HEK293T (cell line): Measurements from ENCODE around the gene FCAR.
"Not testable (repeated sequence)": the region's sequence is repeated elsewhere in the genome, so short reads cannot be mapped to it uniquely, and the experiment has no call there.

Experiments
- CTCF ChIA-PET: fragments of 350-600 bp; formaldehyde crosslinking; extraction: SDS; loops from one replicate; lab custom pipeline; 2021; ENCODE audit warnings: antibody characterized with exemption, inconsistent platforms; lab: Yijun Ruan, JAX
- POLR2A ChIA-PET: fragments of 350-600 bp; formaldehyde crosslinking; extraction: SDS; loops from one replicate; lab custom pipeline; 2020; ENCODE audit warnings: antibody characterized with exemption, inconsistent platforms; lab: Yijun Ruan, JAX
- DNase-seq: peaks from one replicate; pipeline ENCODE4 v3.0.0; 2012; ENCODE audit warnings: mixed read lengths; ENCODE audit errors: extremely low spot score
- ARNT ChIP-seq: fragments of 450-650 bp; IDR thresholded peaks from 2 replicates; pipeline ENCODE4 v1.6.1; 2017; ENCODE audit warnings: mild to moderate bottlenecking
- BHLHE40 ChIP-seq: fragments of 450-650 bp; IDR thresholded peaks from 2 replicates; pipeline ENCODE4 v1.6.1; 2016; ENCODE audit warnings: mild to moderate bottlenecking, moderate library complexity, borderline replicate concordance
- CTBP1 ChIP-seq: fragments of 450-650 bp; IDR thresholded peaks from 2 replicates; pipeline ENCODE4 v1.6.1; 2016; ENCODE audit warnings: borderline replicate concordance
- ELF4 ChIP-seq: fragments of 450-650 bp; IDR thresholded peaks from 2 replicates; pipeline ENCODE4 v1.6.1; 2017; ENCODE audit warnings: antibody characterized with exemption
- FOXA1 ChIP-seq: fragments of 450-650 bp; IDR thresholded peaks from 2 replicates; pipeline ENCODE4 v1.6.1; 2016; ENCODE audit warnings: mild to moderate bottlenecking
- FOXK2 ChIP-seq: fragments of 450-650 bp; IDR thresholded peaks from 2 replicates; pipeline ENCODE4 v1.6.1; 2016; ENCODE audit warnings: mild to moderate bottlenecking
- FOXM1 ChIP-seq: fragments of 450-650 bp; IDR thresholded peaks from 2 replicates; pipeline ENCODE4 v1.6.1; 2017; ENCODE audit warnings: mild to moderate bottlenecking, borderline replicate concordance
- HDGF ChIP-seq: fragments of 450-650 bp; IDR thresholded peaks from 2 replicates; pipeline ENCODE4 v1.6.1; 2017; ENCODE audit warnings: antibody characterized with exemption, borderline replicate concordance
- L3MBTL2 ChIP-seq: fragments of 450-650 bp; conservative IDR thresholded peaks from 2 replicates; pipeline ENCODE4 v1.6.1; 2016; ENCODE audit warnings: mild to moderate bottlenecking
- LEF1 ChIP-seq: fragments of 450-650 bp; IDR thresholded peaks from 2 replicates; pipeline ENCODE4 v1.6.1; 2017; ENCODE audit warnings: mild to moderate bottlenecking, borderline replicate concordance
- NFRKB ChIP-seq: fragments of 450-650 bp; IDR thresholded peaks from 2 replicates; pipeline ENCODE4 v1.6.1; 2016; ENCODE audit warnings: mild to moderate bottlenecking, moderate library complexity
- SP1 ChIP-seq: fragments of 450-650 bp; IDR thresholded peaks from 2 replicates; pipeline ENCODE4 v1.6.1; 2017
- SUZ12 ChIP-seq: fragments of 450-650 bp; IDR thresholded peaks from 2 replicates; pipeline ENCODE4 v1.6.1; 2016; ENCODE audit warnings: mild to moderate bottlenecking
- TARDBP ChIP-seq: fragments of 450-650 bp; IDR thresholded peaks from 2 replicates; pipeline ENCODE4 v1.6.1; 2016
- ZNF384 ChIP-seq: fragments of 450-650 bp; IDR thresholded peaks from 2 replicates; pipeline ENCODE4 v1.6.1; 2016
- TF ChIP-seq, protein P1 (sequence below): fragments of 450-650 bp; IDR thresholded peaks from 2 replicates; pipeline ENCODE4 v1.6.1; 2016

The FCAR gene

DNA sequence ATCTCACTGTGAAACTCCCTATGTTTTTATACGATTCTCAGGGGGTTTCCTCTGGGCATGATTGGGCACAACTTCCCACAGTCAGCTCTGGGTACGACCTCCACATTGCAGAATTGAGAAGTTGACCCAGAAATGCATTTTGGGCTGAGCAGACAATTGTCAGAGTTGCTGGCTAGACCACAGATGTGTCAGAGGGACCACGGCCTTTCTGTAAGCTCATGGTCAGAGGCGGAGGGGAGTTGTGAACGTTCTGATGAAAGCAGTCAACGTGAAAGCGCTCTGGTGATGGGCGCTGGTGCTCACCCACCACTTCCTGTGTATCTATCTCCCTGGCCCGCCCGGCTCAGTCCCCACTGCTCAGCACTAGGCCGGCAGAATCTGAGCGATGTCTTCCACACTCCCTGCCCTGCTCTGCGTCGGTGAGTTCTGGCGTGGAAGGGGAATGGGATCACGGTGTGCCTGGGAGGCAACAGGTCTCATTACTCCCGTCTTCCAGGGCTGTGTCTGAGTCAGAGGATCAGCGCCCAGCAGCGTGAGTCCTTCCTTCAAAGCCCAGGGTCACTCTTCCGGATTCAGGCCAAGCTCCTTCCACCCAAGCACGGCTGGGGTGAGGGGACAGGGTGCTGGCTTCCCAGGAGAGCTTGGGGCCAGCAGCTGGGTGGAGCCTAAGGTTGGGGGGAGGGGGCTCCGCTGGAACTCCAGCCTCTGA lies 31.9 kb downstream of the FCAR start, which contains the start of gene NCR1:
Gene NCR1, plus strand, starts transcription at position 346 of the 709 bp plus-strand sequence. Its CDS starts 40 bp downstream, at position 386.
- TF ChIP-seq SP1, result no peak
- POLR2A ChIA-PET, result no interaction called here

DNA sequence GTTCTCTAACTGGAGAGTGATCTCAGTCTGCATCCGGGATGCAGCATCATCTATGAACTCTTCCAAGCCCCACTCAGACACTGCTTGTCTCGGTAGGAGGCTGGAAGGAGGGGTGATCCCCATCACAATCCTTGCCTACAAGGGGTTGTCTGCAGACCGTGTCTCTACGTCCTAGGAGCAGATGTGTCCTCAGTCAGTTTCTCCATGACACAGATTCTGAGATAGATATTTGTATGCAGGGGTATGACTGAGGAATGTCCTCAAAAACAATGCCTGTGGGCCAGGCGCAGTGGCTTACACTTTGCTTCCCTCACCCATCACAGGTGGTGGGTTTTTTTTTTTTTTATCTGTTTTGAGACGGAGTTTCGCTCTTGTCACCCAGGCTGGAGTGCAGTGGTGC lies 32.8 kb downstream of the FCAR start:
- CTCF ChIA-PET, result no interaction called here

More for the DNA sequence above, 31.9 kb downstream of the FCAR start, which contains the start of gene NCR1:
- DNase-seq, result no peak
- CTCF ChIA-PET, result no interaction called here

DNA sequence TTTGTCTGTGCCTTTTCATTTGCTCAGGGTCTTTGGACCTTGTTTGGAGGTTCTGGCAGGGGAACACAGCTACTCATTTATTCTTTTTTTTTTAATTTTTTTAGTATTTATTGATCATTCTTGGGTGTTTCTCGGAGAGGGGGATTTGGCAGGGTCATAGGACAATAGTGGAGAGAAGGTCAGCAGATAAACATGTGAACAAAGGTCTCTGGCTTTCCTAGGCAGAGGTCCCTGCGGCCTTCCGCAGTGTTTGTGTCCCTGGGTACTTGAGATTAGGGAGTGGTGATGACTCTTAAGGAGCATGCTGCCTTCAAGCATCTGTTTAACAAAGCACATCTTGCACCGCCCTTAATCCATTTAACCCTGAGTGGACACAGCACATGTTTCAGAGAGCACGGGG lies 33.9 kb downstream of the FCAR start:
- DNase-seq, POLR2A ChIA-PET, CTCF ChIA-PET: not testable (repeated sequence)

More for the DNA sequence above, 32.8 kb downstream of the FCAR start:
- DNase-seq, result no peak
- POLR2A ChIA-PET, result no interaction called here
- TF ChIP-seq NFRKB (no peak), TARDBP (no peak), ELF4 (no peak), CTBP1 (no peak), FOXA1 (no peak), HDGF (no peak), SUZ12 (no peak), FOXK2 (no peak), LEF1 (no peak), L3MBTL2 (no peak), FOXM1 (no peak), ZNF384 (no peak), BHLHE40 (no peak), SP1 (no peak), ARNT (no peak)
- TF ChIP-seq, protein P1, sequence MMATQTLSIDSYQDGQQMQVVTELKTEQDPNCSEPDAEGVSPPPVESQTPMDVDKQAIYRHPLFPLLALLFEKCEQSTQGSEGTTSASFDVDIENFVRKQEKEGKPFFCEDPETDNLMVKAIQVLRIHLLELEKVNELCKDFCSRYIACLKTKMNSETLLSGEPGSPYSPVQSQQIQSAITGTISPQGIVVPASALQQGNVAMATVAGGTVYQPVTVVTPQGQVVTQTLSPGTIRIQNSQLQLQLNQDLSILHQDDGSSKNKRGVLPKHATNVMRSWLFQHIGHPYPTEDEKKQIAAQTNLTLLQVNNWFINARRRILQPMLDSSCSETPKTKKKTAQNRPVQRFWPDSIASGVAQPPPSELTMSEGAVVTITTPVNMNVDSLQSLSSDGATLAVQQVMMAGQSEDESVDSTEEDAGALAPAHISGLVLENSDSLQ, result no peak

DNA sequence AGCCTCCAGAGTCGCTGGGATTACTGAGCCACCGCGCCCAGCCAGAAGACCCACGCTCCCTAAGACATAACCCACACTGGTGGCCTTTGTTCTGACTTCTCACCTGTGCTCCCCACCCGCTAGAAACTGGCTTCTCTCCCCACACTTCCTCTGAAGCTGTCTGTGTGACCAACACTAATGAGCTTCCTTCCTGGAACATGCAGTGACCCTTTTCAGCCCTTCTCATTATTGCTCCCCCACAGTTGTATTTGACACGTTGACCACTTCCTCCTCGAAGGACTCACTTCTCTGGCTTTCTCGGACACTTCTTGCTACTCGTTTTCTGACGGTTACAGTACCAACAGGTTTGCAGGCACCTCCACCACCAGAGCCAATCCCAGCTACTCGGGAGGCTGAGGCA lies 42.8 kb downstream of the FCAR start:
- POLR2A ChIA-PET, result no interaction called here
- CTCF ChIA-PET, result no interaction called here
- no peak for DNase-seq
- TF ChIP-seq ZNF384 (no peak), SP1 (no peak), ELF4 (no peak), SUZ12 (no peak), NFRKB (no peak), CTBP1 (no peak), FOXM1 (no peak), ARNT (no peak), TARDBP (no peak), FOXK2 (no peak), LEF1 (no peak), HDGF (no peak), L3MBTL2 (no peak), FOXA1 (no peak), BHLHE40 (no peak)
- TF ChIP-seq, protein P1, result no peak

DNA sequence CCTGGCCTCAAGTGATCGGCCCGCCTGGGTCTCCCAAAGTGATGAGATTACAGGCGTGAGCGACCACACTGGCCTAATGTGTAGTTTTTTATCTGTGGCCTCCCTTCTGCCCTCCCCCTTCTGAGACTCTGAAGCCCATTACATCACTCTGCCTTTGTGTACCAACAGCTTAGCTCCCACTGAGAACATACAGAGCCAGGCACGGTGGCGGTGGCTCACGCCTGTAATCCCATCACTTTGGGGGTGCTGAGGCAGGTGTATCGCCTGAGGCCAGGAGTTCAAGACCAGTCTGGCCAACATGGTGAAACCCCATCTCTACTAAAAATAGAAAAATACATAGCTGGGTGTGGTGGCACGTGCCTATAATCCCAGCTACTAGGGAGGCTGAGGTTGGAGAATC lies 44.5 kb downstream of the FCAR start:
- POLR2A ChIA-PET, result no interaction called here
- DNase-seq, result no peak
- CTCF ChIA-PET, result interaction anchor here (1.2 kb wide), 1 partner anchor 37 kb away, joined by 4 read pairs; no protein-coding TSS in a partner anchor
- TF ChIP-seq FOXM1 (no peak), FOXA1 (no peak), TARDBP (no peak), HDGF (no peak), NFRKB (no peak), FOXK2 (no peak), SP1 (no peak), ARNT (no peak), SUZ12 (no peak), CTBP1 (no peak), ELF4 (no peak), BHLHE40 (no peak), LEF1 (no peak), L3MBTL2 (no peak), ZNF384 (no peak)
- TF ChIP-seq, protein P1, result no peak

DNA sequence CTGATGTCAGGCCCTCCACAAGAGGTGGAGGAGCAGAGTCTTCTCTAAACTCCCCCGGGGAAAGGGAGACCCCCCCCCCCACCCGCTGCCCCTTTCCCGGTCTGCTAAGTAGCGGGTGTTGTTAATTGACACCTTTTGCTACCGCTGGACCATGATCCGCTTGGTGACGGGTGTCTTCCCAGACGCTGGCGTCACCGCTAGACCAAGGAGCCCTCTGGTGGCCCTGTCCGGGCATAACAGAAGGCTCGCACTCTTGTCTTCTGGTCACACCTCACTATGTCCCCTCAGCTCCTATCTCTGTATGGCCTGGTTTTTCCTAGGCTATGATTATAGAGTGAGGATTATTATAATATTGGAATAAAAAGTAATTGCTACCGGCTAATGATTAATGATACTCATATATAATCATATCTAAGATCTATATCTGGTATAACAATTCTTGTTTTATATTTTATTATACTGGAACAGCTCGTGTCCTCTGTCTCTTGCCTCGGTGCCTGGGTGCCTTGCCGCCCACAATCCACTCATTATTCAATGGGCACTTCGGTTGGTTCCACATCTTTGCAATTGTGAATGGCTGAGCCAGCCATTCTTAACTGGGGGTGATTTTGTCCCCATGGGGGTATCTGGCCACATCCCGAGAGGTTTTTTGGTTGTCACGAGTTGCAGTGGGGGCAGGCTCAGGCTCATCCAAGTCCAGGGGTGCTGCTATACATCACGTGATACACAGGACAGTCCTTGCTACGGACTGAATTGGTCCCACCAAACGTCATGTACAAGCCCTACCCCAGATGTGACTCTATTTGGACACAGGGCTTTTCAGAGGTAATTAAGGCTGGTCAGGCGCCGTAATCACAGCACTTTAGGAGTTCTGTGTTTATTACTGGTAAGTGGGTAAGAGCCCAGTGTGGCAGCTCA lies 45.9 kb downstream of the FCAR start:
- CTCF ChIA-PET, result interaction anchor here (0.6 to 1.0 kb wide), 2 partner anchors 30 to 61 kb away, joined by 3 read pairs; no protein-coding TSS in a partner anchor
- DNase-seq, POLR2A ChIA-PET: not testable (repeated sequence)
